Measurements from ENCODE around the gene DDX3X. TPM values are rescaled to one million over a fixed set of nuclear protein-coding genes. Genes with fewer than 3 reads are reported as not detected.

Gene DDX3X
- total RNA-seq, 1 experiment from 2014 or later: 338 TPM

- no peak overlapping the region for H3K27ac Mint-ChIP-seq
- no peak for DNase-seq
- no peak for TF ChIP-seq CTCF (conservative IDR thresholded peaks at IDR 0.05)
- H3K56ac ChIP-seq (ENCODE audit: insufficient read length, low read depth, low read length): no peak overlapping the region
- H3K23me2 ChIP-seq (ENCODE audit: insufficient read length, low read depth, low read length, poor library complexity, severe bottlenecking): no peaks in the 10 kb centered on the region
- H3K79me1 ChIP-seq (ENCODE audit: insufficient read depth, low read depth, low read length, poor library complexity, severe bottlenecking): no peaks in the 10 kb centered on the region
- no peaks in the 10 kb centered on the region for H3K27me3 Mint-ChIP-seq (ENCODE audit: low read depth)
- no peaks in the 10 kb centered on the region for H3K27me3 ChIP-seq (ENCODE audit: insufficient read depth, low read length)
- no peak overlapping the region for H2BK20ac ChIP-seq (ENCODE audit: low read depth, low read length, poor library complexity, severe bottlenecking)
- H2BK5ac ChIP-seq (ENCODE audit: insufficient read length, low read length): no peak overlapping the region
- H3K4me2 ChIP-seq (ENCODE audit: insufficient read depth, insufficient read length, low read length): no peak overlapping the region
- H3K9ac ChIP-seq (ENCODE audit: extremely low read depth, insufficient read length, low read length): no peak overlapping the region
- peaks cover 53 to 70% of the 10 kb centered on the region in 2 experiments for H3K9me3 Mint-ChIP-seq
- no peak overlapping the region for H4K91ac ChIP-seq (ENCODE audit: insufficient read length, low read depth, low read length)
- H4K5ac ChIP-seq (ENCODE audit: insufficient read length, low read depth, low read length): no peak overlapping the region
- no peaks in the 10 kb centered on the region for H3K79me2 ChIP-seq (ENCODE audit: insufficient read depth, low read length)
- H3K23ac ChIP-seq (ENCODE audit: insufficient read length, low read depth, low read length): no peak overlapping the region
- H4K8ac ChIP-seq (replicated peaks; ENCODE audit: insufficient read length, low read depth, low read length): no peak overlapping the region
- no peaks in the 10 kb centered on the region for H3K4me1 ChIP-seq (ENCODE audit: insufficient read depth, low read length)
- H4K20me1 ChIP-seq (ENCODE audit: control insufficient read depth, insufficient read depth, insufficient read length): no peaks in the 10 kb centered on the region
- no peak overlapping the region for H2BK12ac ChIP-seq (ENCODE audit: insufficient read length, low read depth, low read length)
- H3K9me3 ChIP-seq (ENCODE audit: control insufficient read depth, low read depth, low read length): no peaks in the 10 kb centered on the region
- WGBS (ENCODE audit: extremely low coverage, insufficient read length, low lambda C conversion rate): no CpG with 5 or more reads among the region's 5 CpGs
- H2AFZ ChIP-seq (ENCODE audit: low read length): no peak overlapping the region
- H2AK5ac ChIP-seq (ENCODE audit: insufficient read length, low read length): no peak overlapping the region
- no peak overlapping the region for H3K18ac ChIP-seq (ENCODE audit: insufficient read length, low read depth, low read length)
- H3K36me3 Mint-ChIP-seq (ENCODE audit: insufficient read depth in 1 of 3, low read depth in 3 of 3): peaks cover 0 to 8% (median 0%) of the 10 kb centered on the region in 3 experiments; a peak in 3 of 7 replicates
- H2BK15ac ChIP-seq (ENCODE audit: low read depth, low read length): no peak overlapping the region
- 0 out of 4 replicates have a peak, but pooled peaks cover 0 to 2% of the 10 kb centered on the region in 2 experiments for H3K4me1 Mint-ChIP-seq
- H3K14ac ChIP-seq (ENCODE audit: insufficient read depth, low read length): no peak overlapping the region
- H3T11ph ChIP-seq (ENCODE audit: low read length): no peak overlapping the region
- no peak overlapping the region for H3K4ac ChIP-seq (ENCODE audit: low read depth, low read length)
- H2BK120ac ChIP-seq (ENCODE audit: low read depth, low read length, poor library complexity, severe bottlenecking): no peak overlapping the region
- H3K27ac ChIP-seq (ENCODE audit: insufficient read length, low read depth, low read length): no peak overlapping the region
- H3K4me3 Mint-ChIP-seq: no peak overlapping the region
These were observed 20.5 kb upstream of the DDX3X start for GRCh38 chrX:41313419-41313818.
